Endothelial cell of umbilical vein (primary cell): ENCODE measurements around the gene MRPL53. TPM values are rescaled to one million over a fixed set of nuclear protein-coding genes. Genes with fewer than 3 reads are reported as not detected.

Source experiments
- BruUV-seq: library from RNA; stranded (reverse); fragments of 400-500 nt; replicated peaks from 2 replicates; lab custom pipeline; 2021; lab: Mats Ljungman, UMichigan
- CTCF ChIA-PET: fragments of 300-600, 350-600 bp; sonication (Branson Sonifier 250); formaldehyde crosslinking; loops from one replicate; lab custom pipeline; 2021; ENCODE audit warnings: antibody characterized with exemption, inconsistent platforms; lab: Charles Lee
- POLR2A ChIA-PET: fragments of 300-600, 350-600 bp; sonication (Branson Sonifier 250); formaldehyde crosslinking; loops from one replicate; lab custom pipeline; 2021; ENCODE audit warnings: antibody characterized with exemption, inconsistent platforms; lab: Charles Lee
- DNase-seq: peaks from one replicate; pipeline ENCODE4 v3.0.0-alpha.2; 2011; ENCODE audit warnings: low read depth, low spot score
- FAIRE-seq: peaks from 2 replicates; lab custom pipeline; 2011; peaks lifted over from hg19 to GRCh38; lab: Jason Lieb, UNC
- H2AFZ ChIP-seq: 2 replicates; pipeline ENCODE4 v1.6.0; 2012; ENCODE audit warnings: low read depth, low read length, control low read depth, inconsistent platforms
- H3K27ac ChIP-seq: 2 replicates; pipeline ENCODE4 v1.5.1; 2011; ENCODE audit warnings: low read depth, mild to moderate bottlenecking, control low read depth, low read length, moderate library complexity; ENCODE audit not compliant: insufficient read depth
- H3K27me3 ChIP-seq, 2 experiments: 2 replicates each; pipeline versions ENCODE4 v1.6.0 to v1.6.1; 2011; ENCODE audit warnings: low read length in 2 of 2, mixed read lengths in 1 of 2; ENCODE audit not compliant: control insufficient read depth in 2 of 2, insufficient read depth in 2 of 2
- H3K36me3 ChIP-seq, 2 experiments: 2 replicates in 1 of 2; 3 replicates in 1 of 2; pipeline ENCODE4 v1.5.1; 2011; ENCODE audit warnings: low read length in 2 of 2, mild to moderate bottlenecking in 1 of 2, moderate library complexity in 1 of 2; ENCODE audit not compliant: control insufficient read depth in 2 of 2, insufficient read depth in 2 of 2; ENCODE audit errors: extremely low read depth in 1 of 2
- H3K4me1 ChIP-seq: 3 replicates; pipeline ENCODE4 v1.5.1; 2011; ENCODE audit warnings: mild to moderate bottlenecking, low read length; ENCODE audit not compliant: control insufficient read depth, insufficient read depth; ENCODE audit errors: extremely low read depth
- H3K4me2 ChIP-seq: 2 replicates; pipeline ENCODE4 v1.6.1; 2011; ENCODE audit warnings: low read length, control low read depth, mixed read lengths; ENCODE audit not compliant: insufficient read depth
- H3K4me3 ChIP-seq, 3 experiments: fragments of 200-600 bp in 1 of 3; sonication (generic), shearing (Covaris generic) in 1 of 3; replicated peaks in 1 of 3; 2 replicates each; pipeline ENCODE4 v1.5.1; 2011 to 2016; ENCODE audit warnings: control low read depth in 3 of 3, low read length in 3 of 3, mild to moderate bottlenecking in 2 of 3, inconsistent platforms in 1 of 3, low read depth in 1 of 3, moderate library complexity in 1 of 3; ENCODE audit not compliant: insufficient read depth in 1 of 3
- H3K79me2 ChIP-seq: 2 replicates; pipeline ENCODE4 v1.6.0; 2012; ENCODE audit warnings: low read length, inconsistent platforms; ENCODE audit not compliant: control insufficient read depth, insufficient read depth
- H3K9ac ChIP-seq: replicated peaks from 2 replicates; pipeline ENCODE3; 2011; ENCODE audit warnings: low read length, control low read depth; ENCODE audit not compliant: insufficient read depth; ENCODE audit errors: extremely low read depth
- H3K9me1 ChIP-seq: replicated peaks from 3 replicates; pipeline ENCODE4 v1.6.0; 2011; ENCODE audit warnings: mild to moderate bottlenecking, low read length; ENCODE audit not compliant: control insufficient read depth, insufficient read depth; ENCODE audit errors: extremely low read depth
- H3K9me3 ChIP-seq: replicated peaks from 2 replicates; pipeline ENCODE4 v1.5.1; 2012; ENCODE audit warnings: low read length, inconsistent platforms; ENCODE audit not compliant: control insufficient read depth, insufficient read depth
- H4K20me1 ChIP-seq: replicated peaks from 2 replicates; pipeline ENCODE3; 2011; ENCODE audit warnings: mild to moderate bottlenecking, low read length; ENCODE audit not compliant: control insufficient read depth, insufficient read depth; ENCODE audit errors: extremely low read depth
- CTCF ChIP-seq, 2 donors: IDR thresholded peaks; 1 replicate in 1 of 2; 2 replicates in 1 of 2; pipeline ENCODE4 v1.5.1; 2011; ENCODE audit warnings: low read length in 2 of 2, mild to moderate bottlenecking in 2 of 2, moderate library complexity in 2 of 2, control low read depth in 1 of 2, inconsistent platforms in 1 of 2, low read depth in 1 of 2; ENCODE audit not compliant: insufficient read depth in 1 of 2; ENCODE audit errors: extremely low read depth in 1 of 2
- EZH2 ChIP-seq: IDR thresholded peaks from 2 replicates; pipeline ENCODE4 v1.6.1; 2012; ENCODE audit warnings: borderline replicate concordance, low read depth, mild to moderate bottlenecking, moderate library complexity, low read length, inconsistent platforms; ENCODE audit not compliant: severe bottlenecking
- FOS ChIP-seq: IDR thresholded peaks from 2 replicates; pipeline ENCODE4 v1.6.1; 2011; ENCODE audit warnings: mild to moderate bottlenecking, low read length, moderate library complexity, borderline replicate concordance; ENCODE audit not compliant: insufficient read depth
- GATA2 ChIP-seq: IDR thresholded peaks from 2 replicates; pipeline ENCODE4 v1.7.0; 2011; ENCODE audit warnings: low read depth, mild to moderate bottlenecking, moderate library complexity, mixed read lengths, low read length; ENCODE audit not compliant: insufficient read length, insufficient read depth
- JUN ChIP-seq: IDR thresholded peaks from 2 replicates; pipeline ENCODE4 v1.6.1; 2011; ENCODE audit warnings: borderline replicate concordance, low read depth; ENCODE audit not compliant: insufficient read length, insufficient read depth
- MAX ChIP-seq: IDR thresholded peaks from 2 replicates; pipeline ENCODE4 v1.6.1; 2011; ENCODE audit not compliant: insufficient read depth, insufficient read length
- MYC ChIP-seq: IDR thresholded peaks from one replicate; pipeline ENCODE4 v1.6.1; 2011; ENCODE audit warnings: mild to moderate bottlenecking, low read depth, low read length
- POLR2A ChIP-seq: IDR thresholded peaks from 2 replicates; pipeline ENCODE4 v1.6.1; 2012; ENCODE audit warnings: low read depth, mild to moderate bottlenecking, control low read depth, low read length
- POLR2AphosphoS5 ChIP-seq: IDR thresholded peaks from 2 replicates; pipeline ENCODE4 v1.6.1; 2012; ENCODE audit warnings: low read depth, mild to moderate bottlenecking, control low read depth, low read length, moderate library complexity; ENCODE audit not compliant: insufficient read depth
- dilution Hi-C: fragments of 300-500 bp; cut with MboI; formaldehyde crosslinking; loops from one replicate; pipeline ENCODE4 v1.15.0; 2019; ENCODE audit warnings: low sequenced_read_pairs; ENCODE audit not compliant: extremely low pct_ligation_motif_present
- intact Hi-C: fragments of 100-400 bp; cut with micrococcal nuclease; formaldehyde crosslinking; loops from one replicate; pipeline ENCODE4 v1.10.0; 2022
- polyA plus RNA-seq, 4 experiments: library from polyadenylated mRNA; depleted of rRNA in 3 of 4; stranded (reverse) in 3 of 4; unstranded in 1 of 4; fragments of >200 nt; gene quantifications; 2 replicates each; pipeline versions ENCODE4 v1.2.1 to v1.2.3, GENCODE V29; 2011 to 2012; ENCODE audit warnings: missing spikeins in 1 of 4
- total RNA-seq: library from RNA; stranded (reverse); gene quantifications from 2 replicates; pipeline ENCODE4 v1.2.3, GENCODE V29; 2021

The MRPL53 gene
- total and polyA plus RNA-seq, 2 donors (not counting 3 experiments of a cell fraction or from before 2014, with no cell fraction given): 68.7 to 69.7 TPM

GRCh38 chr2:74510272-74510671 is 37.8 kb upstream of the MRPL53 start:
- no peak overlapping the region for H3K27ac ChIP-seq
- no peaks in the 10 kb centered on the region for H3K9me3 ChIP-seq
- no peak overlapping the region for H2AFZ ChIP-seq
- no peaks in the 10 kb centered on the region for H4K20me1 ChIP-seq
- peaks cover 0 to 3% of the 10 kb centered on the region in 2 experiments for H3K36me3 ChIP-seq
- intact Hi-C loops: no loop called here
- H3K79me2 ChIP-seq: peaks cover 4% of the 10 kb centered on the region
- H3K4me2 ChIP-seq: no peak overlapping the region
- CTCF ChIA-PET: interaction anchor here (0.8 to 1.5 kb wide), 3 partner anchors 10 to 79 kb away, joined by 3 to 4 read pairs (median 3); no protein-coding TSS in a partner anchor
- peaks cover 15% of the 10 kb centered on the region for H3K4me1 ChIP-seq
- no peak for TF ChIP-seq CTCF (IDR thresholded peaks at IDR 0.05; ENCODE audit: extremely low read depth in 1 of 2, insufficient read depth in 1 of 2, low read depth in 1 of 2, low read length in 2 of 2)
- no peak for TF ChIP-seq POLR2AphosphoS5
- no peak for TF ChIP-seq GATA2
- no peak for TF ChIP-seq FOS
- TF ChIP-seq EZH2: no peak
- TF ChIP-seq MYC: no peak
- no peak for TF ChIP-seq POLR2A
- no peak for TF ChIP-seq JUN
- TF ChIP-seq MAX: no peak
- H3K27me3 ChIP-seq: peaks cover 55 to 68% of the 10 kb centered on the region in 2 experiments
- BruUV-seq: no TSS peak
- H3K9ac ChIP-seq: no peak overlapping the region
- no peaks in the 10 kb centered on the region for H3K9me1 ChIP-seq
- no peak for DNase-seq
- H3K4me3 ChIP-seq: no peak overlapping the region
- dilution Hi-C loops: no loop called here
- FAIRE-seq: no peak
- POLR2A ChIA-PET: interaction anchor here (0.6 kb wide), 1 partner anchor 39 kb away, joined by 3 read pairs; no protein-coding TSS in a partner anchor
